Measurements from ENCODE around the gene COMMD10. TPM values are rescaled to one million over a fixed set of nuclear protein-coding genes. Genes with fewer than 3 reads are reported as not detected.

The COMMD10 gene
- total and polyA plus RNA-seq, 2 of the 8 experiments (the other 6 are each of a cell fraction or from before 2014, with no cell fraction given): 16.5 to 43.4 TPM

DNA sequence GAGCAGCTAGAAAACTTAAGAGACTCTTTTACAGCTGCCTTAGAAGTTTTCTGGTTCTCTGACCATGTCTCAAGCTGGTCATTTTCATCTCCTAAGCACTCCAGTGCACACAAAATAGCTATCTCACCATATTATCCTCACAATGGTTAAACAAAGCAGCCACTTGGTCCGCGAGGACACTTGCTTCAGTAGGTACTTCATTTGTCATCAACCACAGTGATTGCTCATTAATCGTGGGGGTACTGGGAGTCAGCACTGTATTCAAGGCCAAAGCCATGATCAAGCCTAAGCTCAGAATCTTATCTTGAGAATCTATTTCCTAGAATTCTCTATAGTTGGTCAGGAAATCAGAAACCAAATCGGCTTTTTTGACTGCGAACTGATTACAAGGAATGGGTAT lies 49.7 kb upstream of the COMMD10 start:
- no peak for FAIRE-seq
- no peak overlapping the region for H2AFZ ChIP-seq (ENCODE audit: low read length)
- no peak overlapping the region for H3K4ac ChIP-seq (replicated peaks; ENCODE audit: insufficient read length, low read depth, low read length)
- no peak overlapping the region for H3K4me2 ChIP-seq (ENCODE audit: insufficient read depth in 1 of 2, low read depth in 2 of 2, low read length in 2 of 2)
- H3K14ac ChIP-seq (ENCODE audit: insufficient read length): no peak overlapping the region
- no peak overlapping the region for H3K4me3 ChIP-seq (ENCODE audit: extremely low read depth in 1 of 4, insufficient read depth in 2 of 4, low read depth in 3 of 4, low read length in 4 of 4)
- H4K20me1 ChIP-seq (replicated peaks in 1 of 2; ENCODE audit: control insufficient read depth in 1 of 2, insufficient read depth in 2 of 2, low read length in 2 of 2): no peaks in the 10 kb centered on the region
- H3K23ac ChIP-seq (ENCODE audit: insufficient read length): no peak overlapping the region
- H3K36me3 ChIP-seq (ENCODE audit: control insufficient read depth in 2 of 4, insufficient read depth in 4 of 4, low read length in 3 of 4): no peaks in the 10 kb centered on the region
- H2BK20ac ChIP-seq (ENCODE audit: low read length): no peak overlapping the region
- H3K56ac ChIP-seq (replicated peaks; ENCODE audit: insufficient read length, low read depth, low read length): no peak overlapping the region
- no peaks in the 10 kb centered on the region for H3K23me2 ChIP-seq (ENCODE audit: low read depth, low read length)
- no peak overlapping the region for H3K27ac ChIP-seq (ENCODE audit: low read depth, low read length)
- no peaks in the 10 kb centered on the region for H3K79me2 ChIP-seq (ENCODE audit: control insufficient read depth in 1 of 2, insufficient read depth in 2 of 2, low read length in 2 of 2)
- H3K4me1 ChIP-seq (replicated peaks in 1 of 4; ENCODE audit: control insufficient read depth in 3 of 4, insufficient read depth in 4 of 4, low read length in 3 of 4): peaks cover 0 to 6% (median 0%) of the 10 kb centered on the region in 4 experiments; a peak in 1 of 7 replicates
- H3K79me1 ChIP-seq (ENCODE audit: low read depth, low read length): no peaks in the 10 kb centered on the region
- H2BK120ac ChIP-seq (replicated peaks; ENCODE audit: low read depth, low read length): no peak overlapping the region
- no peak overlapping the region for H3K9ac ChIP-seq (replicated peaks in 1 of 4; ENCODE audit: extremely low read depth in 1 of 4, low read depth in 3 of 4, low read length in 3 of 4)
- H2BK15ac ChIP-seq (ENCODE audit: low read length): no peak overlapping the region
- no peak overlapping the region for H2AK5ac ChIP-seq (ENCODE audit: low read depth, low read length)
- ChIA-PET CTCF (ENCODE audit: partially characterized antibody) (interaction anchor here (0.9 to 2.3 kb wide), 4 partner anchors 34 to 460 kb away, joined by 3 to 15 read pairs (median 4); no protein-coding TSS in a partner anchor), POLR2A (ENCODE audit: partially characterized antibody) (no interaction called here)
- WGBS, 2 experiments (ENCODE audit: extremely low coverage in 1 of 2, insufficient coverage in 1 of 2, insufficient read length in 1 of 2, insufficient replicate concordance in 2 of 2, low coverage in 1 of 2, low lambda C conversion rate in 2 of 2, missing lambda C conversion rate in 1 of 2): 91% methylated on average over 5 of the region's 5 CpGs; no CpG with 5 or more reads in 1 of the 2 experiments
- no peak for DNase-seq (ENCODE audit: low read depth in 1 of 2, low spot score in 2 of 2)
- H2BK12ac ChIP-seq (ENCODE audit: low read depth, low read length): no peak overlapping the region
- no peak overlapping the region for H4K91ac ChIP-seq (replicated peaks; ENCODE audit: insufficient read length, low read length)
- no peak overlapping the region for H2BK5ac ChIP-seq (ENCODE audit: low read depth, low read length)
- no peaks in the 10 kb centered on the region for H3K9me3 ChIP-seq (ENCODE audit: insufficient read depth in 2 of 2, low read depth in 1 of 2, low read length in 1 of 2)
- no peak overlapping the region for H3K18ac ChIP-seq (ENCODE audit: extremely low read depth, low read length)
- H4K8ac ChIP-seq (ENCODE audit: extremely low read depth, insufficient read depth, low read length): no peak overlapping the region
- no peaks in the 10 kb centered on the region; a peak in 1 of 7 replicates for H3K27me3 ChIP-seq (replicated peaks in 1 of 4; ENCODE audit: control insufficient read depth in 3 of 4, extremely low read depth in 1 of 4, insufficient read depth in 3 of 4, low read length in 3 of 4)
- no peak overlapping the region for H4K5ac ChIP-seq (ENCODE audit: insufficient read length, low read depth, low read length)
- TF ChIP-seq POU5F1 (IDR thresholded peaks at IDR 0.05; ENCODE audit: low read depth, low read length): no peak
- TF ChIP-seq FOSL1 (IDR thresholded peaks at IDR 0.05; ENCODE audit: insufficient read depth, low read depth, low read length): no peak
- no peak for TF ChIP-seq RFX5 (IDR thresholded peaks at IDR 0.05; ENCODE audit: borderline replicate concordance, low read depth, low read length)
- TF ChIP-seq EZH2 (IDR thresholded peaks at IDR 0.05; ENCODE audit: low read depth, low read length, severe bottlenecking): no peak
- TF ChIP-seq, protein P1, sequence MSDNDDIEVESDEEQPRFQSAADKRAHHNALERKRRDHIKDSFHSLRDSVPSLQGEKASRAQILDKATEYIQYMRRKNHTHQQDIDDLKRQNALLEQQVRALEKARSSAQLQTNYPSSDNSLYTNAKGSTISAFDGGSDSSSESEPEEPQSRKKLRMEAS (IDR thresholded peaks at IDR 0.05): no peak
- TF ChIP-seq, protein P2, sequence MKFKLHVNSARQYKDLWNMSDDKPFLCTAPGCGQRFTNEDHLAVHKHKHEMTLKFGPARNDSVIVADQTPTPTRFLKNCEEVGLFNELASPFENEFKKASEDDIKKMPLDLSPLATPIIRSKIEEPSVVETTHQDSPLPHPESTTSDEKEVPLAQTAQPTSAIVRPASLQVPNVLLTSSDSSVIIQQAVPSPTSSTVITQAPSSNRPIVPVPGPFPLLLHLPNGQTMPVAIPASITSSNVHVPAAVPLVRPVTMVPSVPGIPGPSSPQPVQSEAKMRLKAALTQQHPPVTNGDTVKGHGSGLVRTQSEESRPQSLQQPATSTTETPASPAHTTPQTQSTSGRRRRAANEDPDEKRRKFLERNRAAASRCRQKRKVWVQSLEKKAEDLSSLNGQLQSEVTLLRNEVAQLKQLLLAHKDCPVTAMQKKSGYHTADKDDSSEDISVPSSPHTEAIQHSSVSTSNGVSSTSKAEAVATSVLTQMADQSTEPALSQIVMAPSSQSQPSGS (IDR thresholded peaks at IDR 0.05; ENCODE audit: low read length): no peak
- no peak for TF ChIP-seq SP1 (IDR thresholded peaks at IDR 0.05; ENCODE audit: low read depth, low read length)
- TF ChIP-seq PHF8 (conservative IDR thresholded peaks at IDR 0.05; ENCODE audit: low read depth, low read length): no peak
- no peak for TF ChIP-seq SIRT6 (IDR thresholded peaks at IDR 0.05; ENCODE audit: low read length)
- TF ChIP-seq, protein P3, sequence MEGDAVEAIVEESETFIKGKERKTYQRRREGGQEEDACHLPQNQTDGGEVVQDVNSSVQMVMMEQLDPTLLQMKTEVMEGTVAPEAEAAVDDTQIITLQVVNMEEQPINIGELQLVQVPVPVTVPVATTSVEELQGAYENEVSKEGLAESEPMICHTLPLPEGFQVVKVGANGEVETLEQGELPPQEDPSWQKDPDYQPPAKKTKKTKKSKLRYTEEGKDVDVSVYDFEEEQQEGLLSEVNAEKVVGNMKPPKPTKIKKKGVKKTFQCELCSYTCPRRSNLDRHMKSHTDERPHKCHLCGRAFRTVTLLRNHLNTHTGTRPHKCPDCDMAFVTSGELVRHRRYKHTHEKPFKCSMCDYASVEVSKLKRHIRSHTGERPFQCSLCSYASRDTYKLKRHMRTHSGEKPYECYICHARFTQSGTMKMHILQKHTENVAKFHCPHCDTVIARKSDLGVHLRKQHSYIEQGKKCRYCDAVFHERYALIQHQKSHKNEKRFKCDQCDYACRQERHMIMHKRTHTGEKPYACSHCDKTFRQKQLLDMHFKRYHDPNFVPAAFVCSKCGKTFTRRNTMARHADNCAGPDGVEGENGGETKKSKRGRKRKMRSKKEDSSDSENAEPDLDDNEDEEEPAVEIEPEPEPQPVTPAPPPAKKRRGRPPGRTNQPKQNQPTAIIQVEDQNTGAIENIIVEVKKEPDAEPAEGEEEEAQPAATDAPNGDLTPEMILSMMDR (IDR thresholded peaks at IDR 0.05; ENCODE audit: control extremely low read depth in 1 of 3, insufficient read depth in 1 of 3, low read depth in 1 of 3, low read length in 3 of 3): no peak

All from H1 (cell line).